HEK293 (cell line): ENCODE measurements around the gene OPA1.

Source experiments
- CTCF ChIA-PET: fragments of 350-600 bp; formaldehyde crosslinking; extraction: SDS; loops from one replicate; lab custom pipeline; 2021; ENCODE audit warnings: antibody characterized with exemption; lab: Yijun Ruan, JAX
- POLR2A ChIA-PET: fragments of 300-600 bp; formaldehyde crosslinking; extraction: SDS; loops from one replicate; lab custom pipeline; 2020; ENCODE audit warnings: antibody characterized with exemption, inconsistent platforms; lab: Yijun Ruan, JAX
- H3K27ac ChIP-seq: fragments of 200-500 bp; sonication (Bioruptor generic); 2 replicates; pipeline ENCODE4 v1.5.1; 2014; ENCODE audit warnings: low read depth, low read length, control low read depth, inconsistent platforms; ENCODE audit errors: extremely low read depth
- H3K36me3 ChIP-seq, 2 experiments: fragments of 200-500 bp in 1 of 2; sonication (Bioruptor generic) in 1 of 2; 1 replicate in 1 of 2; 2 replicates in 1 of 2; pipeline ENCODE4 v1.5.1; 2014 to 2017; ENCODE audit warnings: inconsistent platforms in 2 of 2, low read length in 2 of 2; ENCODE audit not compliant: control insufficient read depth in 2 of 2, insufficient read depth in 1 of 2
- H3K4me1 ChIP-seq: fragments of 200-500 bp; sonication (Bioruptor generic); 2 replicates; pipeline ENCODE4 v1.5.1; 2014; ENCODE audit warnings: mild to moderate bottlenecking, low read length, inconsistent platforms; ENCODE audit not compliant: control insufficient read depth, insufficient read depth
- H3K4me3 ChIP-seq: 2 replicates; pipeline ENCODE4 v1.5.1; 2011; ENCODE audit warnings: low read depth, mild to moderate bottlenecking, control low read depth, low read length, moderate library complexity
- H3K9me3 ChIP-seq: fragments of 200-500 bp; sonication (Bioruptor generic); 2 replicates; pipeline ENCODE4 v1.5.1; 2014; ENCODE audit warnings: low read depth, low read length, inconsistent platforms; ENCODE audit not compliant: control insufficient read depth, insufficient read depth
- KLF8 ChIP-seq: fragments of 450-650 bp; formaldehyde crosslinking; IDR thresholded peaks from 2 replicates; pipeline ENCODE4 v1.5.1; 2016; ENCODE audit warnings: missing biosample characterization, missing genetic modification characterization
- KLF9 ChIP-seq: fragments of 450-650 bp; formaldehyde crosslinking; IDR thresholded peaks from 2 replicates; pipeline ENCODE4 v1.5.1; 2016; ENCODE audit warnings: missing biosample characterization, missing genetic modification characterization, low read depth
- OSR2 ChIP-seq: fragments of 450-650 bp; formaldehyde crosslinking; IDR thresholded peaks from 2 replicates; pipeline ENCODE4 v1.5.1; 2016; ENCODE audit warnings: missing biosample characterization, missing genetic modification characterization
- SALL2 ChIP-seq: fragments of 450-650 bp; formaldehyde crosslinking; IDR thresholded peaks from 2 replicates; pipeline ENCODE4 v1.5.0; 2017; ENCODE audit warnings: missing biosample characterization, mild to moderate bottlenecking, missing genetic modification characterization, borderline replicate concordance
- SP3 ChIP-seq: fragments of 450-650 bp; formaldehyde crosslinking; IDR thresholded peaks from 2 replicates; pipeline ENCODE4 v1.5.1; 2016; ENCODE audit warnings: missing biosample characterization, missing genetic modification characterization
- ZBTB21 ChIP-seq: fragments of 450-650 bp; formaldehyde crosslinking; IDR thresholded peaks from 2 replicates; pipeline ENCODE4 v1.5.1; 2017; ENCODE audit warnings: missing biosample characterization, missing genetic modification characterization
- ZFHX2 ChIP-seq: fragments of 450-650 bp; formaldehyde crosslinking; conservative IDR thresholded peaks from 2 replicates; pipeline ENCODE4 v1.5.1; 2016; ENCODE audit warnings: missing biosample characterization, missing genetic modification characterization
- ZFP3 ChIP-seq: fragments of 450-650 bp; formaldehyde crosslinking; IDR thresholded peaks from 2 replicates; pipeline ENCODE4 v1.5.1; 2016; ENCODE audit warnings: low read depth, missing biosample characterization, missing genetic modification characterization
- ZNF10 ChIP-seq: fragments of 450-650 bp; formaldehyde crosslinking; IDR thresholded peaks from 2 replicates; pipeline ENCODE4 v1.5.1; 2017; ENCODE audit warnings: missing biosample characterization, missing genetic modification characterization
- ZNF114 ChIP-seq: fragments of 450-650 bp; formaldehyde crosslinking; IDR thresholded peaks from 2 replicates; pipeline ENCODE4 v1.5.0; 2017; ENCODE audit warnings: missing biosample characterization, missing genetic modification characterization
- ZNF140 ChIP-seq: fragments of 450-650 bp; formaldehyde crosslinking; IDR thresholded peaks from 2 replicates; pipeline ENCODE4 v1.5.1; 2016; ENCODE audit warnings: missing biosample characterization, missing genetic modification characterization
- ZNF214 ChIP-seq: fragments of 450-650 bp; formaldehyde crosslinking; IDR thresholded peaks from 2 replicates; pipeline ENCODE4 v1.5.1; 2017; ENCODE audit warnings: missing biosample characterization, mild to moderate bottlenecking, missing genetic modification characterization, borderline replicate concordance
- ZNF24 ChIP-seq: fragments of 450-650 bp; formaldehyde crosslinking; IDR thresholded peaks from 2 replicates; pipeline ENCODE4 v1.5.1; 2016; ENCODE audit warnings: missing biosample characterization, missing genetic modification characterization
- ZNF404 ChIP-seq: fragments of 450-650 bp; formaldehyde crosslinking; IDR thresholded peaks from 2 replicates; pipeline ENCODE4 v1.5.1; 2017; ENCODE audit warnings: missing biosample characterization, missing genetic modification characterization
- ZNF423 ChIP-seq: fragments of 450-650 bp; formaldehyde crosslinking; IDR thresholded peaks from 2 replicates; pipeline ENCODE4 v1.5.1; 2016; ENCODE audit warnings: missing biosample characterization, missing genetic modification characterization
- ZNF426 ChIP-seq: fragments of 450-650 bp; formaldehyde crosslinking; IDR thresholded peaks from 2 replicates; pipeline ENCODE4 v1.5.1; 2017; ENCODE audit warnings: missing biosample characterization, missing genetic modification characterization, mild to moderate bottlenecking, inconsistent platforms, moderate library complexity
- ZNF433 ChIP-seq: fragments of 450-650 bp; formaldehyde crosslinking; IDR thresholded peaks from 2 replicates; pipeline ENCODE4 v1.5.1; 2016; ENCODE audit warnings: missing biosample characterization, missing genetic modification characterization, low read depth
- ZNF501 ChIP-seq: fragments of 450-650 bp; formaldehyde crosslinking; IDR thresholded peaks from 2 replicates; pipeline ENCODE4 v1.5.1; 2016; ENCODE audit warnings: missing biosample characterization, missing genetic modification characterization
- ZNF514 ChIP-seq: fragments of 450-650 bp; formaldehyde crosslinking; IDR thresholded peaks from 2 replicates; pipeline ENCODE4 v1.5.1; 2016; ENCODE audit warnings: missing biosample characterization, missing genetic modification characterization
- ZNF560 ChIP-seq: fragments of 450-650 bp; formaldehyde crosslinking; IDR thresholded peaks from 2 replicates; pipeline ENCODE4 v1.5.1; 2017; ENCODE audit warnings: missing biosample characterization, missing genetic modification characterization, borderline replicate concordance
- ZNF600 ChIP-seq: fragments of 450-650 bp; formaldehyde crosslinking; IDR thresholded peaks from 2 replicates; pipeline ENCODE4 v1.5.1; 2016; ENCODE audit warnings: missing biosample characterization, missing genetic modification characterization
- ZNF677 ChIP-seq: fragments of 450-650 bp; IDR thresholded peaks from 2 replicates; pipeline ENCODE4 v1.5.0; 2018; ENCODE audit warnings: missing biosample characterization, mild to moderate bottlenecking, missing genetic modification characterization, moderate library complexity
- ZNF777 ChIP-seq: fragments of 450-650 bp; formaldehyde crosslinking; IDR thresholded peaks from 2 replicates; pipeline ENCODE4 v1.5.1; 2017; ENCODE audit warnings: missing biosample characterization, missing genetic modification characterization, borderline replicate concordance
- ZSCAN30 ChIP-seq: fragments of 450-650 bp; IDR thresholded peaks from 2 replicates; pipeline ENCODE4 v1.5.1; 2018; ENCODE audit warnings: missing biosample characterization, mild to moderate bottlenecking, missing genetic modification characterization, moderate library complexity
- TF ChIP-seq, protein P1 (sequence below): fragments of 450-650 bp; formaldehyde crosslinking; IDR thresholded peaks from 2 replicates; pipeline ENCODE4 v1.5.1; 2016; ENCODE audit warnings: missing biosample characterization, missing genetic modification characterization

OPA1 gene

DNA sequence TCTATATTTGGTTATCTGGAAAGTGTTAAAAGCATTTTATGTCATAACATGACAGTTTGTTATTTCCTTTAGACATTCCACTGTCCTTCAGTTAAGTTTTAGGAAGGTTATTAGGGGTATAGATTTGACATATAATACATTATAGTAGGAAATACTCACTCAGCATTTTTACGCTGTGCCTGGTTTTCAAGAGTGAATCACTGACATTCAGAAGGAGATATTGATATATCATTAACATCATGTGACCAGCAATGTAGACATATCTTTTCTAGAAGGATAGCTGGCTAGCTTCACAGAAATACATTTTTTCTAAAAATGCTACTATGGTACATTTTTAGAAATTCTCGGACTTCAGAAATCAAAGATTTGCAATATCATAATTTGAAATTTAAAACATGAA is 57.6 kb downstream of the OPA1 start:
- TF ChIP-seq ZNF501 (tag by site-specific recombination) (no peak), SALL2 (no peak), ZNF600 (tag by site-specific recombination) (no peak), ZNF677 (tag by site-specific recombination) (no peak), ZBTB21 (tag by site-specific recombination) (no peak), SP3 (tag by site-specific recombination) (no peak), ZNF514 (tag by site-specific recombination) (no peak), ZNF114 (tag by site-specific recombination) (no peak), KLF9 (no peak), ZNF423 (tag by site-specific recombination) (no peak), ZNF404 (tag by site-specific recombination) (no peak), ZNF426 (no peak), OSR2 (tag by site-specific recombination) (no peak), ZNF214 (tag by site-specific recombination) (no peak), ZNF560 (tag by site-specific recombination) (no peak)
- Histone ChIP-seq H3K27ac (no peak overlapping the region), H3K9me3 (no peaks in the 10 kb centered on the region), H3K4me1 (no peaks in the 10 kb centered on the region), H3K36me3 (peaks cover 5 to 74% of the 10 kb centered on the region in 2 experiments), H3K4me3 (no peak overlapping the region)
- ChIA-PET POLR2A (no interaction called here), CTCF (interaction anchor here (0.6 kb wide), 1 partner anchor 688 kb away, joined by 3 read pairs; no protein-coding TSS in a partner anchor)

DNA sequence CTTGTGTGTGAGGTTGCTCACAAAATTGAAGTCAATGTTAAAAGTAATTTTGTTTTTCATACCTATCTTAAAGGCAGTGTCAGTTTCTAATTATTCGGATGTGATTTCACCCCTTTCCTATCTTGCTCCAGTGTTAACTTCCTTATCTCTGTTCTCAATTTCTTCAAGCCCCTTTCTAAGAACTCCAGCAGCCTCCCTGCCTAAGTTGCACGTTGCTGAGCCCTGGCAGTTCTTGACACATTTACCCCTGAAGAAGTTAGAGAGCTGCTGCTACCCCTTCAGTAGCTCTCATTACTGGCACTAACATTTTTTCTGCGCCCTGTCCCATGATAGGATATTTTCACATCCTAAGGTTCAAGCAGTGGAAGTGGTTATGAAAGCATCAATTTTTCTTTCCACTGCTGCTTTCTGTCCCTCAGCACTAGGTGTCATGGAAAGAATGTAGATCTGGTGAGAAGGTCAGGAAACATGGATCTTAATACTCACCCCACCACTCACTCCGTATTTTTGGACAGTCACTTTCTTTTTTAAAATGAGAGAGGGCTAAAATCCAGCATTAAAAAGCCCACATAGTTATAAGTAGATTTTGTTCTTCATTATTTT is 62.9 kb downstream of the OPA1 start:
- ChIA-PET CTCF (no interaction called here), POLR2A (no interaction called here)
- Histone ChIP-seq H3K4me3 (no peak overlapping the region), H3K4me1 (no peaks in the 10 kb centered on the region), H3K27ac (no peak overlapping the region), H3K36me3 (peaks cover 5 to 82% of the 10 kb centered on the region in 2 experiments), H3K9me3 (no peaks in the 10 kb centered on the region)
- TF ChIP-seq ZSCAN30 (tag by site-specific recombination) (no peak), ZFP3 (tag by site-specific recombination) (no peak), ZNF777 (tag by site-specific recombination) (no peak), ZNF140 (tag by site-specific recombination) (no peak), ZNF10 (no peak), ZNF24 (no peak), KLF8 (tag by site-specific recombination) (no peak), ZFHX2 (tag by site-specific recombination) (no peak), ZNF433 (tag by site-specific recombination) (no peak)
- TF ChIP-seq, protein P1, sequence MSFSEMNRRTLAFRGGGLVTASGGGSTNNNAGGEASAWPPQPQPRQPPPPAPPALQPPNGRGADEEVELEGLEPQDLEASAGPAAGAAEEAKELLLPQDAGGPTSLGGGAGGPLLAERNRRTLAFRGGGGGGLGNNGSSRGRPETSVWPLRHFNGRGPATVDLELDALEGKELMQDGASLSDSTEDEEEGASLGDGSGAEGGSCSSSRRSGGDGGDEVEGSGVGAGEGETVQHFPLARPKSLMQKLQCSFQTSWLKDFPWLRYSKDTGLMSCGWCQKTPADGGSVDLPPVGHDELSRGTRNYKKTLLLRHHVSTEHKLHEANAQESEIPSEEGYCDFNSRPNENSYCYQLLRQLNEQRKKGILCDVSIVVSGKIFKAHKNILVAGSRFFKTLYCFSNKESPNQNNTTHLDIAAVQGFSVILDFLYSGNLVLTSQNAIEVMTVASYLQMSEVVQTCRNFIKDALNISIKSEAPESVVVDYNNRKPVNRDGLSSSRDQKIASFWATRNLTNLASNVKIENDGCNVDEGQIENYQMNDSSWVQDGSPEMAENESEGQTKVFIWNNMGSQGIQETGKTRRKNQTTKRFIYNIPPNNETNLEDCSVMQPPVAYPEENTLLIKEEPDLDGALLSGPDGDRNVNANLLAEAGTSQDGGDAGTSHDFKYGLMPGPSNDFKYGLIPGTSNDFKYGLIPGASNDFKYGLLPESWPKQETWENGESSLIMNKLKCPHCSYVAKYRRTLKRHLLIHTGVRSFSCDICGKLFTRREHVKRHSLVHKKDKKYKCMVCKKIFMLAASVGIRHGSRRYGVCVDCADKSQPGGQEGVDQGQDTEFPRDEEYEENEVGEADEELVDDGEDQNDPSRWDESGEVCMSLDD (tag by site-specific recombination), result no peak
